HG03139 (cell line): ENCODE results near the gene TCFL5.

Experiments used
- ATAC-seq: cut with Tn5 transposase; IDR thresholded peaks from one replicate; pipeline ENCODE4 v1.9.1; 2021; ENCODE audit not compliant: unreplicated experiment

Gene TCFL5

DNA sequence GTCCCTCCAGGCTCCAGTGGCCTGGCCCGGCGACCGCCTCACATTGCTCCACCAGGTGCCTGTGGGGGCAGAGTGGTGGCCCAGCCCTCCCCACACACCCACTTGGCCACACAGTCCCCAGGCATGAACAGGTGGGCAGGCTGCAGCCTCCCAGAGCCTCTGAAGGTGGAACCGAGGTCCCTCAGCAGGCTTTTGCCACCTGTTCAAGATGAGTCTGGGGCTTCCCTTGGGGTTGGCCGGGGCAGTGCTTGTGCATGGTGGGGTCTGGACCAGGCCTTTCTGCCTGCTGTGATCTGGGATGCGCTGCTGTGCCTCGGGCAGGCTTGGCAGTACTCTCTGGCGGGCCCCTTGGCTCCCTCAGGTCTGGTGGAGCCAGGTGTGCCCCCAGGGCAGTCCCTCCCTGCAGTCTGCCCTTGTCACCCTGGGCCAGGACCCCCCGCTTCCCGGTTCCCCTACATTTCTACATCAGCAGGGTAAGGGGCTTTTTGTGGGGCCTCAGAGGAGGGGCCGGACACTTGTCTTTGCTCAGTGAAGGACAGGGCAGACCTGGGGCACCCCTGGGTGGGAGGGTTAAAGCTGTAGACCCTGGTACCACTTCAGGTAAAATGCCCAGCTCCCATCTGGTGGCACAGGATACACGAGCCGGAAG lies 47.4 kb downstream of the TCFL5 start:
- ATAC-seq, result no peak

DNA sequence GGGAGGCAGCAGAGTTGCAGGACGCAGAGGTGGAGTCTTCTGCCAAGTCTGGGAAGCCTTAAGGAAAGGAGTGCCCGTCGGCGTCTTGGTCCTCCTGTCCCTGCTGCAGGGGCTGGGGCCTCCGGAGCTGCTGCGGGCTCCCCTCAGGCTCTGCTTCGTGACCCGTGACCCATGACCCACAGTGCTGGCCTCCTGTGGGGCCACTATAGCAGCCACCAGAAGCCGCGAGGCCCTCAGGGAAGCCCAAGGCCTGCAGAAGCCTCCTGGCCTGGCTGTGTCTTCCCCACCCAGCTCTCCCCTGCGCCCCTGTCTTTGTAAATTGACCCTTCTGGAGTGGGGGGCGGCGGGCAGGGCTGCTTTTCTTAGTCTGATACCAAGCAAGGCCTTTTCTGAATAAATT lies 48.0 kb downstream of the TCFL5 start:
- no peak for ATAC-seq

- no peak for ATAC-seq
Observed at GRCh38 chr20:62812907-62813200, 48.8 kb downstream of the TCFL5 start.

DNA sequence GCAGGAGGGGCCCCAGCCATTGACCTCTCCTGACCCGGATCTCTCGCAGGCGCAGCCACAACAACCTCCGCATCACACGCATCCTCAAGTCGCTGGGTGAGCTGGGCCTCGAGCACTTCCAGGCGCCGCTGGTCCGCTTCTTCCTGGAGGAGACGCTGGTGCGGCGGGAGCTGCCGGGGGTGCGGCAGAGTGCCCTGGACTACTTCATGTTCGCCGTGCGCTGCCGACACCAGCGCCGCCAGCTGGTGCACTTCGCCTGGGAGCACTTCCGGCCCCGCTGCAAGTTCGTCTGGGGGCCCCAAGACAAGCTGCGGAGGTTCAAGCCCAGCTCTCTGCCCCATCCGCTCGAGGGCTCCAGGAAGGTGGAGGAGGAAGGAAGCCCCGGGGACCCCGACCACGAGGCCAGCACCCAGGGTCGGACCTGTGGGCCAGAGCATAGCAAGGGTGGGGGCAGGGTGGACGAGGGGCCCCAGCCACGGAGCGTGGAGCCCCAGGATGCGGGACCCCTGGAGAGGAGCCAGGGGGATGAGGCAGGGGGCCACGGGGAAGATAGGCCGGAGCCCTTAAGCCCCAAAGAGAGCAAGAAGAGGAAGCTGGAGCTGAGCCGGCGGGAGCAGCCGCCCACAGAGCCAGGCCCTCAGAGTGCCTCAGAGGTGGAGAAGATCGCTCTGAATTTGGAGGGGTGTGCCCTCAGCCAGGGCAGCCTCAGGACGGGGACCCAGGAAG lies 49.3 kb downstream of the TCFL5 start:
- no peak for ATAC-seq

DNA sequence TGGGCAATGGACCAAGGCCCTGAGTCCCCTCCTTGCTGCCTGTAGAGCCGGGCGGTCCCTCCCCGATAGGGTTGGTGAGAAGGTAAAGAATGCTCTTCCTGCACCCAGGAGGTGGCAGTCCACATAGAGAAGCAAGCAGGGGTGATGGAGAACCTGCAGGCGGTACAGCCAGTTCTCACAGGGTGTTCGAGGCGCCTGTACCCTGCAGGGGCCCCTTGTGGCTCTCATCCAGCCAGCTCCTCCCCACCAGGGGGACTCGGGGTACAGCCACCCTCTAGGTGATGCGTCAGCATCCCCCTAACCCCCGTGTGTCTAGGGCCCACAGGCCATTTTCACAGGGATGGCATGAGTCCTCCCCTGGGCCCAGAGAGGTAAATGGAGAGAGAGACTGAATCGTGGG lies 49.9 kb downstream of the TCFL5 start:
- ATAC-seq, result no peak

GRCh38 chr20:62811320-62811719 lies 50.3 kb downstream of the TCFL5 start:
- no peak for ATAC-seq

DNA sequence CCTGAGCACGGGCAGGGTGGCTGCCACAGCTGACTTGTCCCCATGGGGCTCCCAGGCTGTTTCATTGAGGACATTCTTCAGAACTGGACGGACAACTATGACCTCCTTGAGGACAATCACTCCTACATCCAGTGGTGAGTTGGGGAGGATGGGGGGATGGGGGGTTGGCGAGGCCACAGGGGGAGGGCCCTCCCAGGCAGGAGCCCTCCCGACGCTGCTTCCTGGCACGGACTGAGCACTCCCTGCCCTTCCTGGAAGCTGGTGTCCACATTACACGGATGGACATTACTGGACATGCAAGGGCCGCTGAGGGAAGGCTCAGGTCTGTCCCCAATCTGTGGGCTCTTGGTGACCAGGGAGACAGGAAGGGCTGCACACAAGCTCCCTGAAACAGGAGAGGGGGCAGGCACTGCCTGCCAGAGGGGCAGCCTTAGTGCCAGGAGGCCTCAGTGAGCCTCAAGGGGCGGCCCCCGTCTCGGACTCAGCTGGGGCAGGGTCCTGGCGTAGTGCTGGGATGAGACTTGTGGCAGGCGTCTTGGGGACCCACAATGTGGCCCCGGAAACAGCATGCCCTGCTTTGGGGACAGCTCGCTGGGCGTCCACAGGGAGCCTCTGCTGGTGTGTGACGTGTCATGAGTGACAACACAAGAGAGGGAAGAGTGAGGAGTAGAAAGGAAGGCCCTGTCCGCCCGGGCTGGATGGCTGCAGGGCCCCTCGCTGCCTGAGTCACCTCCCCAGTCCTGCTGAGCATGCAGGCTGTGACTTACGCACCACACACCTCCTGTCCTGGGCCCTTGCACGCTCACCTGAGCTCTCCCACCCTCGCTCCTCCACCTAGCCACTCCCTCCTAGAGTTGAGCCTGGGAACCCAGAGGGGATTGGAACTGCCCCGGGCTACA lies 51.8 kb downstream of the TCFL5 start:
- no peak for ATAC-seq

- no peak for ATAC-seq
Observed at GRCh38 chr20:62808211-62808865, 53.3 kb downstream of the TCFL5 start.

- no peak for ATAC-seq
Observed at GRCh38 chr20:62807444-62808210, 54.0 kb downstream of the TCFL5 start.

- no peak for ATAC-seq
Observed at GRCh38 chr20:62806383-62807050, 55.1 kb downstream of the TCFL5 start.

GRCh38 chr20:62805711-62806382 lies 55.8 kb downstream of the TCFL5 start:
- no peak for ATAC-seq

DNA sequence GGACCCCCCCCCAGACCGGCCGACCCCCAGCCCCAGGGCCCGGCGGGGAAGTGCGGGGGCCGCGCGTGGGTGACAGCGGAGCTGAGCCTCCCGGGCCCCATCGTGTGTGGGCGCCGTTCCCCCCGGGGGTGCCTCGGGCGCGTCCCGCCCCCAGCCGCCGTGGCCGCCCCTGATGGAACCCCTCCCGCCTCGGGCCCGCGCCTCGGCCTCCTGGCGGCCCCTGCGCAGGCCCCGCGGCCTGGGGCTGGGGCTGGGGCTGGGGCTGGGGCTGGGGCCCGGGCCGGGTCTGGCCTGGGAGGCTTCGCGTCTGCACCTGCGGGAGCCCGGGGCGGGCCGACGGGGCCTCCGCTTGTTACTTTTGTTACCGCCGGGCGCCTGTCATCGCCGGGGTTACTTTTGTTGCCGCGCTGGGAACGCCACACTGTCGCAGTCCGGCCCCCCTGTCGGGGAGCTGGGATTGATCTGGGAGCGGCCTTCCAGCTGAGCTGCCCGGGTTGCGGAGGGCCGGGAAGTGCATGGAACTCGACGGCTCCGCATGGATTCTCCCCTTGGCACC lies 56.4 kb downstream of the TCFL5 start:
- no peak for ATAC-seq

DNA sequence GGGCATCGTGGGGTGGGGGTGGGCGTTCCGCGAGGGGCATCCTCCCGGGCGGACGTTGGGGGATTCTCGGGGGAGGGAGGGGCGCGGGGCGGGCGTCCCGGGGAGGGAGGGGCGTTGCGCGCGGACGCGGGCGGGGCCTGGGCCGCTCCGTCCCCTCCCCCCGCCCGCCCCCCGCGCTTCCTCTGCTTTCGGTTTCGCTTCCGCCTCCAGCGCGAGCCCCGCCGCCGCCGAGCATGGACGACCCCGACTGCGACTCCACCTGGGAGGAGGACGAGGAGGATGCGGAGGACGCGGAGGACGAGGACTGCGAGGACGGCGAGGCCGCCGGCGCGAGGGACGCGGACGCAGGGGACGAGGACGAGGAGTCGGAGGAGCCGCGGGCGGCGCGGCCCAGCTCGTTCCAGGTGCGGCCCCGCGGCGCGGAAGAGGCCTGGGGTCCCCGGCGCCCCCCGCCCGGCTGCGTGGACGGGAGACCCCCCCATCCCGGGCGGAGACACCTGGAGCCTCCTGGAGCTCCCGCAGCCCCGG lies 56.9 kb downstream of the TCFL5 start, which contains the start of gene OGFR:
TSS of gene OGFR (plus strand) at position 209 of the 528 bp plus-strand sequence. CDS start at position 234, 25 bp downstream.
- no peak for ATAC-seq

DNA sequence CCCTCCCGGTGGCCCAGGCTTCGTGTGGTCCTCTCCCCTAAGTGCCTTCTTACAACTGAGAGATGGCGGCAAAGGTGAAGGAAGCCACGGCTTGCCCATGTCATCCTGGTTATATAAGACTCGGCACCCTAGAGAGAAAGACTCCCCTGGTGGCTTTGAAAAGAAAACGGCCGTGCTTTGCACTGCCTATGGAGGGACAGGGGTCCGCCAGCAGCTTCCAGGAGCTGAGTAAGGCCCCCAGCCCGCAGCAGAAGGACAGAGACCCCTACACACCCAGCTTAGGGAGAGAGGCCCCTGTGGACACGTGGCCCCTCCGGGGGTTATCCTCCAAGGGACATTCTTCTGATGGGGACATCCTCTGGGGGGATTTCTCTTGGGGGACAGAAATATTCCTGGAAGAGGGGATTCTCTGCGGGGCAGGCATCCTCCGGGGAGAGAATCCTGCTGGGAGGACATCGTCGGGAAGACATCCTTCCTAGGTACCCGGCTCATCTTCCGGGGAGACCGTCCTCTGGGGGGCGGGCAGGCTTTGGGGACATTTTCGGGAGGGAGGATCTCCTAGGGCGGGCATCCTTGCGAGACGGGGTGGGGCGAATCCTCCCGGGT lies 57.5 kb downstream of the TCFL5 start:
- ATAC-seq, result no peak

DNA sequence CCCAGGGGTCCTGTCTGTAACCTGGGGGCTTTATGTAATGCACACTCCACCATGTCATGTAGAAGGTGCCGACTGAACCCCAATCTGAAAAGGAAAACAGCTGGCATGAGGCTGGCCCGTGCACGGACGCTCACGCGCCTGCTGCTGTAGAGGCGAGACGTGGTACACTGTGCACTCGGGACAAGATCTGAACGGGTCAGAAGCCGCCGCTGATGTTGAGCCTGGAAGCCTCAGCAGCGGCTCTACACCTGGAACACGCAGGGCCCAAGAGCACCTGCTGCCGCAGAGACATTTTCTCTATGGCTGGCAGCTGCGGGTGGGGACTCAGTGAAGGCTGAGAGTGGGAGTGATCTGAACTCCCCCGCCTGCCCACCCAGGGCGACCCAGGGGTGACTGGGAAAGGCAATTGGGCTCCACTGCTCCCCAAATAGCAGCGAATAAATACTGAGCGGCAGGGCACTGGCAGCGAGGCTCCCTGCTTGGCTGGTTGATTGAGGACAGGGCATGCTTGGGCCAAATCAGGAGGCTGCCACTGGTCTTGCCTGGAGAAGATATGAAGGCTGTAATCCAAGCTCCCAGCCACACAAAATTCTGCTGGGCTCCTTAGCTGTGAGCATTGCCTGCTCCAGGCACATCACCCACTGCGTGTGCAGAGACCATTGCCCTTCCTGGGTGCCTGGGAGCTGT lies 59.5 kb downstream of the TCFL5 start:
- no peak for ATAC-seq

- ATAC-seq, result no peak
Observed at GRCh38 chr20:62801284-62802010, 60.2 kb downstream of the TCFL5 start.
